Osteocyte (in vitro differentiated cells): Measurements from ENCODE around the gene UGT3A2. TPM values are rescaled to one million over a fixed set of nuclear protein-coding genes. Genes with fewer than 3 reads are reported as not detected.

Experiments used
- DNase-seq: peaks from one replicate; pipeline ENCODE4 v3.0.0; 2021; ENCODE audit warnings: mixed read lengths; ENCODE audit not compliant: unreplicated experiment; ENCODE audit errors: extremely low spot score
- H3K27ac Mint-ChIP-seq: one replicate; pipeline ENCODE4 v1.8.0; 2021; ENCODE audit warnings: mild to moderate bottlenecking, mixed read lengths; ENCODE audit not compliant: unreplicated experiment
- H3K27me3 Mint-ChIP-seq: one replicate; pipeline ENCODE4 v1.8.0; 2021; ENCODE audit warnings: mixed read lengths; ENCODE audit not compliant: unreplicated experiment
- H3K36me3 Mint-ChIP-seq: one replicate; pipeline ENCODE4 v1.8.0; 2021; ENCODE audit warnings: mixed read lengths; ENCODE audit not compliant: unreplicated experiment
- H3K4me1 Mint-ChIP-seq: one replicate; pipeline ENCODE4 v1.8.0; 2021; ENCODE audit warnings: mixed read lengths; ENCODE audit not compliant: unreplicated experiment
- H3K4me3 Mint-ChIP-seq: one replicate; pipeline ENCODE4 v1.8.0; 2021; ENCODE audit warnings: mild to moderate bottlenecking, moderate library complexity, mixed read lengths; ENCODE audit not compliant: unreplicated experiment
- H3K9me3 Mint-ChIP-seq: one replicate; pipeline ENCODE4 v1.8.0; 2021; ENCODE audit warnings: mixed read lengths; ENCODE audit not compliant: unreplicated experiment
- CTCF ChIP-seq: fragments of 200-600 bp; sonication (generic); IDR thresholded peaks from 2 replicates; pipeline ENCODE4 v1.5.0; 2021; ENCODE audit warnings: antibody characterized with exemption, mild to moderate bottlenecking, moderate library complexity
- total RNA-seq: library from RNA; stranded (reverse); gene quantifications from 2 replicates; pipeline ENCODE4 v1.2.1, GENCODE V29; 2021

UGT3A2 gene
- total RNA-seq, 1 donor from 2014 or later, result not detected

GRCh38 chr5:36059571-36060419 lies 6.9 kb downstream of the UGT3A2 start:
- H3K36me3 Mint-ChIP-seq, result no peaks in the 10 kb centered on the region

GRCh38 chr5:36058776-36059175 lies 7.9 kb downstream of the UGT3A2 start:
- H3K27ac Mint-ChIP-seq, result no peak overlapping the region
- TF ChIP-seq CTCF, result no peak
- no peak overlapping the region for H3K4me3 Mint-ChIP-seq
- H3K9me3 Mint-ChIP-seq, result no peaks in the 10 kb centered on the region
- no peaks in the 10 kb centered on the region for H3K36me3 Mint-ChIP-seq
- peaks cover 20% of the 10 kb centered on the region for H3K27me3 Mint-ChIP-seq
- DNase-seq, result no peak
- H3K4me1 Mint-ChIP-seq, result no peaks in the 10 kb centered on the region

More at GRCh38 chr5:36059571-36060419, 6.9 kb downstream of the UGT3A2 start:
- no peak for TF ChIP-seq CTCF
- H3K9me3 Mint-ChIP-seq, result no peaks in the 10 kb centered on the region
- no peak overlapping the region for H3K27ac Mint-ChIP-seq
- no peak overlapping the region for H3K4me3 Mint-ChIP-seq
- no peak for DNase-seq
- H3K4me1 Mint-ChIP-seq, result no peaks in the 10 kb centered on the region
- H3K27me3 Mint-ChIP-seq, result peaks cover 21% of the 10 kb centered on the region

- no peaks in the 10 kb centered on the region for H3K4me1 Mint-ChIP-seq
- H3K4me3 Mint-ChIP-seq, result no peak overlapping the region
- no peak overlapping the region for H3K27ac Mint-ChIP-seq
- no peaks in the 10 kb centered on the region for H3K9me3 Mint-ChIP-seq
- no peak for DNase-seq
- H3K27me3 Mint-ChIP-seq, result peaks cover 24% of the 10 kb centered on the region
- no peaks in the 10 kb centered on the region for H3K36me3 Mint-ChIP-seq
- TF ChIP-seq CTCF, result no peak
Measured at GRCh38 chr5:36057386-36057785, 9.3 kb downstream of the UGT3A2 start.

- Mint-ChIP-seq H3K27me3 (peaks cover 26% of the 10 kb centered on the region), H3K9me3 (no peaks in the 10 kb centered on the region), H3K36me3 (no peaks in the 10 kb centered on the region), H3K4me1 (no peaks in the 10 kb centered on the region), H3K27ac (no peak overlapping the region), H3K4me3 (no peak overlapping the region)
- DNase-seq, result no peak
- TF ChIP-seq CTCF, result no peak
Measured at GRCh38 chr5:36056422-36056821, 10.3 kb downstream of the UGT3A2 start.

- TF ChIP-seq CTCF, result no peak
- H3K4me3 Mint-ChIP-seq, result no peak overlapping the region
- no peaks in the 10 kb centered on the region for H3K36me3 Mint-ChIP-seq
Measured at GRCh38 chr5:36055984-36056383, 10.7 kb downstream of the UGT3A2 start.

More at GRCh38 chr5:36055984-36056383, 10.7 kb downstream of the UGT3A2 start:
- DNase-seq, result no peak
- Mint-ChIP-seq H3K4me1 (no peaks in the 10 kb centered on the region), H3K27me3 (peaks cover 26% of the 10 kb centered on the region), H3K27ac (no peak overlapping the region), H3K9me3 (no peaks in the 10 kb centered on the region)
